NB4 (cell line): ENCODE results near the gene TTLL6.

Experiments used
- DNase-seq: peaks from one replicate; pipeline ENCODE4 v3.0.0; 2010; ENCODE audit warnings: low read depth
- H3K4me3 ChIP-seq: one replicate; pipeline ENCODE4 v1.5.1; 2011; ENCODE audit warnings: mild to moderate bottlenecking, low read depth, low read length, moderate library complexity
- MYC ChIP-seq: IDR thresholded peaks from 2 replicates; pipeline ENCODE4 v1.6.1; 2011; ENCODE audit warnings: low read depth, low read length
- POLR2A ChIP-seq: IDR thresholded peaks from 2 replicates; pipeline ENCODE4 v1.6.1; 2011; ENCODE audit warnings: mild to moderate bottlenecking; ENCODE audit not compliant: insufficient read length; ENCODE audit errors: extremely low read depth
- TF ChIP-seq, protein P1 (sequence below): IDR thresholded peaks from one replicate; pipeline ENCODE4 v1.5.1; 2012; ENCODE audit warnings: low read depth, low read length
- TF ChIP-seq, protein P2 (sequence below): IDR thresholded peaks from 2 replicates; pipeline ENCODE4 v1.6.1; 2011; ENCODE audit warnings: low read depth, low read length

Gene TTLL6

DNA sequence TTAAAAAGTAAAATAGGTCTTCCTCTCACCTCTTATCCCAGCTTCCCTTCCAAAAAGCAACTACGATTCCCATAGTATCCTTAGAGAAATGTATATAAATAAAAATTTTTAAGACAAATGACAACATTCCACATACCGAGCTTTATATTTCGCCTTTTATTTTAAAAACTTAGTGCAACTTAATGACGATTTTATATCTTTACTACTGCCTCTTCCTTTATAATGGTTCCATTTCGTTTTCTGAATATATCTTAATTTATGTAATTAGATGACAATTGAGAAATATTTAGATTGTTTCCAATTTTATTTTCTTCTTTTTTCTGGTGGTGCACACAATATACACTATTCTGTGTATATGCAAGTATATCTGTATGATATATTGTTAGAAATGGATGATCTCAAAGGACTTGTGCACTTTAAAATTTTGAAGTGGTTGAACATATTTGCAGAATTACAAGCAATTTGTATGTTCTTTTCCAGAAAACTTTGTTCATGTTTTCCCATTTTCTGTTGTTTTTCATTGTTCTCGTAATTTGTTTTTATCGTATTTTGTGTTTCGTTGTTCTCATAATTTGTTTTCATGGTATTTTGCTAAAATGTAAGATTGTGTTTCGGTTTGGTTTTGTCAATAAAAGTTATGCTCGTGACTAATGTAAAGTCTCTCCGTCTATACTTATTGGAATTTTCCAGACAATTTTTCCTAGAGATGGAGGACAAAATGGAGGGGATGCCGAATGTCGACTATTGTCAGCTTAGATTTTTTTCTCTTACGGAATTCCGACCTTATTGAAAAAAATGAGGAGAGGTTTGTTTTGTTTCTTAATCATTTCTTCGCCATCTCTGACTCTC lies 68.1 kb downstream of the TTLL6 start:
- H3K4me3 ChIP-seq: no peak overlapping the region
- TF ChIP-seq POLR2A (no peak), MYC (no peak)
- TF ChIP-seq, protein P1, sequence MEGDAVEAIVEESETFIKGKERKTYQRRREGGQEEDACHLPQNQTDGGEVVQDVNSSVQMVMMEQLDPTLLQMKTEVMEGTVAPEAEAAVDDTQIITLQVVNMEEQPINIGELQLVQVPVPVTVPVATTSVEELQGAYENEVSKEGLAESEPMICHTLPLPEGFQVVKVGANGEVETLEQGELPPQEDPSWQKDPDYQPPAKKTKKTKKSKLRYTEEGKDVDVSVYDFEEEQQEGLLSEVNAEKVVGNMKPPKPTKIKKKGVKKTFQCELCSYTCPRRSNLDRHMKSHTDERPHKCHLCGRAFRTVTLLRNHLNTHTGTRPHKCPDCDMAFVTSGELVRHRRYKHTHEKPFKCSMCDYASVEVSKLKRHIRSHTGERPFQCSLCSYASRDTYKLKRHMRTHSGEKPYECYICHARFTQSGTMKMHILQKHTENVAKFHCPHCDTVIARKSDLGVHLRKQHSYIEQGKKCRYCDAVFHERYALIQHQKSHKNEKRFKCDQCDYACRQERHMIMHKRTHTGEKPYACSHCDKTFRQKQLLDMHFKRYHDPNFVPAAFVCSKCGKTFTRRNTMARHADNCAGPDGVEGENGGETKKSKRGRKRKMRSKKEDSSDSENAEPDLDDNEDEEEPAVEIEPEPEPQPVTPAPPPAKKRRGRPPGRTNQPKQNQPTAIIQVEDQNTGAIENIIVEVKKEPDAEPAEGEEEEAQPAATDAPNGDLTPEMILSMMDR: no peak
- TF ChIP-seq, protein P2, sequence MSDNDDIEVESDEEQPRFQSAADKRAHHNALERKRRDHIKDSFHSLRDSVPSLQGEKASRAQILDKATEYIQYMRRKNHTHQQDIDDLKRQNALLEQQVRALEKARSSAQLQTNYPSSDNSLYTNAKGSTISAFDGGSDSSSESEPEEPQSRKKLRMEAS: no peak
- DNase-seq: no peak

DNA sequence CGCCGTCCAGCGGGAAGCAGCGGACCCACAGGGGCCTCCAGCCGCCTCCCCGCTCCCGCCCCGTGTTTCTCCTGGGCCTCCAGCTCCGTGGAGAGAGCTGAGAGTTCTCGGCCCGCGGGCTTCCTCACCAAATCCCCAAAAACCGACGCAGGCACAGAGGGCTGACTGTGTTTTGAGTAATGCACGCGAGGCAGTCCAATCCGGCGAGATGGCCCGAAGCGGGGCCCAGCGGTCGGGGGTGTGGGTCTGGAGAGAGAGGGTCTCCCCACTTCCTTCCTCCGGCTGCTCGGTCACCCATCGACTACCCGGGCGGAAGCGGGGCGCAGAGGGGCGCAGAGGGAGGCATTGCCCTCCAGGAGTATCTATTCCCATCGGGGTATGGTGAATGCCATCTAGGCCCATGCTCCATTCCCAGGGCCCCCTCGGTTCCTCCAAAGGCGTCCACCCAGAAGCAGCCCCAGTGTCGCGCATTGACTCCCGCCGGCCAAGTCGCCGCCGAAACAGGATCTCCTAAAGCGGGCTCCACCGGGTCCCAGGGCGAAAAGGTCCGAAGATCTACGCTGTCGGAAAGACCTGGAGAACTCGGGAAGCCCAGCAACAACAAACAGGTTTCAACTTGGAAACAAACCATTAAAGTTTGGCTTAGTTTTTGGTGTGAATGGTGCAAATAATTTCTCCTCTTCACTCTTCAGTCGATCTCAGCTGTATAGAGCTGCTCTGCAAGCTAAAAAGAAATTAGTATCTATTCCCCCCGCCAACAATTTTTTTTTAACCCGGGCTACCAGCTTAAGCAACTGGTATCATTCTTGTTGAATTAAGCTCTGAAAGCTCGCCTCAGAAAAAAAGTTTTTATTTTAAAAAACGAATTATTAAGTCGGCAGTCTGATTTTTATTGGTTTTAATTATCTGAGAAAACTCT lies 69.3 kb downstream of the TTLL6 start:
- TF ChIP-seq, protein P2: no peak
- TF ChIP-seq MYC: no peak
- TF ChIP-seq POLR2A: no peak
- TF ChIP-seq, protein P1: no peak
- DNase-seq: no peak
- H3K4me3 ChIP-seq: no peak overlapping the region

DNA sequence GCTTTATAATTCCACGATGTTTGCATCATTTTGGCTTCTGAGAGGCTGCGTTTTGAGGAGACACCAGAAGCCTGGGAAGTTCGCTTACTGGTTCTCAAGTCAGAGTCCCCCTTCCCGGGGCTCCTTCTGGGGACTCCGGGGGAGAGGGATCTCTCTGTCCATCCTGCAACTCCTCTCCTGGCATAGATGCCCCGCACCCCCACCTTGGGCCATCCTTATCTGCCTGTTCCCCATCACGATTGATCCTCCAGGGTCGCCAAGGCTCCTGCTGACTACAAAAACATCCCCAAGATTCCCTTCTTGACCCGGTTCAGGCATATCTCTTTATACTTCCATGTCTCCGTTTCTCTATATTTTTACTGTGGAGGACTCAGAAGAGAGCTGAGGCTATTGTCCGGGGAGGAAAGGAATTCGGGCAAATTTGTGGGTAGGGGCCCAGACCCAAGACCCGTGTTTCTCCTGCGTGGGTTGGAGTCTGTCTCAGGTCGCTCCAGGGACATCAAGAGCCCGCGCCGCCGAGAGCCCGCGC lies 70.0 kb downstream of the TTLL6 start:
- H3K4me3 ChIP-seq: no peak overlapping the region
- no peak for TF ChIP-seq POLR2A
- DNase-seq: no peak

DNA sequence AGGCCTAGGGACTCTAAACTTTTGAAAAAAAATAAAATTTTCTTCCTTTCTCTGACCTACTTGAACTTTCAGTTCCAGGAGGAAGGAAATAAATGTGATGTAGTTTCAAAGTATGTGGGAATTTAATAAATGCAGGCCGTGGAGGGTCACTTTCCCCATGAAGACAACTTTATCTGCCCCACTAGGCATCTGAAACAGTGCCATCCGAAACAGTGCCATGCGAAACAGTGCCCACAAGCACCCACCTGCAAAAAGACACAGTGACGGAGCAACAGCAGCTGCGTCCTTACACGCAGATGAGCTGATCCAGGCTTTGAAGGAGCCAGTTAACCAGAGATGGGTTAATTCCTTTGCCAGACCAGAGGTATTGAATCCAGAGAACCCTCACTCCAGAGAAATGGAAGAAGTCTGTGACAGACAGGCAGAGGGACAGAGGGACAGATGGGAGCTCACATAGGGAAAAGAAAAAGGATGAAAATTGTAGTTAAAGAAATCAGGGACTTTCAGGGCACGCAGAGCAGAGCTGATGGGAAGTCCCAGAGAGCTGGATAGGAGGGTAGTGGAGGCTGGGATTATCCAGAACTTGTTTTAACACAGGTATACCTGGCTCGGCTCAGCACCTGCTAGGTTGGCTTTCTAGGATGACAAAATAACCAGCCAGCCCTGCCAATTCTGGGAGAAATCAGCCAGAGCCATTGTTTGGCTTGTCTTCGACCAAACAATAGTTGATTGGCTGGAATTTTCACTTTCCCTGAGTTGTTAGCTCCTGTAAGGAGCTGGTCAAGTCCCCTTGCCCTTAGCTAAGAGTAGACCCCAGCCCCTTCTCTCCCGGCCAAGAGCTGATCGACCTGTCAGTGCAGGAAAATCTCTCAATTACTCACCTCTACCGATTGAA lies 71.4 kb downstream of the TTLL6 start:
- H3K4me3 ChIP-seq: no peak overlapping the region

DNA sequence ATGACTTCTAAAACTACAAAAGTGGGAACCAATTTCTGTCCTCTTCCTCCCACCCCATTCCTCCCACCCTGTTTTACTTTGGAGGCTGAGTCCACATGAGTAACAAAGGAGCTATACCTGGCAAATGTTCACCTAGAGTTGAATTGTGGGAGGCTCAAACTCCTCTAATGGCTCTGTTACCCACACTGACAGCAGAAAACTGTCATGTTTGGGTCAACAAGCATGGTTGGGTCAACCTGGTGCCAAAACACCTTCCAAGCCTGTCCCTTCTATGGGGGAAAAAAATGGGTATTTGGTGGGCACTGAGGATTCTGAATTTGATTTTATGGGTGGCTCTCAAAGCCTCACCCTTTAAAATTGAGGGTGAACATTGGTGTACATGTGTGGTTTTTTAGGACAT lies 76.5 kb downstream of the TTLL6 start:
- H3K4me3 ChIP-seq: no peak overlapping the region
- TF ChIP-seq, protein P1: no peak
- TF ChIP-seq, protein P2: no peak
- TF ChIP-seq POLR2A: no peak
- no peak for DNase-seq

More for the DNA sequence above, 71.4 kb downstream of the TTLL6 start:
- TF ChIP-seq, protein P2: no peak
- TF ChIP-seq MYC: no peak
- no peak for TF ChIP-seq POLR2A
- TF ChIP-seq, protein P1: no peak
- no peak for DNase-seq
